GM18868 (cell line): Measurements from ENCODE around the gene GPR34.
"Not testable (repeated sequence)": the region's sequence is repeated elsewhere in the genome, so short reads cannot be mapped to it uniquely, and the experiment has no call there.

Source experiments
- ATAC-seq: cut with Tn5 transposase; IDR thresholded peaks from one replicate; pipeline ENCODE4 v1.9.1; 2021; ENCODE audit warnings: mild to moderate bottlenecking, moderate library complexity; ENCODE audit not compliant: unreplicated experiment

GPR34 gene

GRCh38 chrX:41688835-41689234 is at the start of gene GPR34:
Gene GPR34 (plus strand): TSS chrX:41688973. CDS start chrX:41695634, 6,661 bp downstream.
- ATAC-seq, result no peak

DNA sequence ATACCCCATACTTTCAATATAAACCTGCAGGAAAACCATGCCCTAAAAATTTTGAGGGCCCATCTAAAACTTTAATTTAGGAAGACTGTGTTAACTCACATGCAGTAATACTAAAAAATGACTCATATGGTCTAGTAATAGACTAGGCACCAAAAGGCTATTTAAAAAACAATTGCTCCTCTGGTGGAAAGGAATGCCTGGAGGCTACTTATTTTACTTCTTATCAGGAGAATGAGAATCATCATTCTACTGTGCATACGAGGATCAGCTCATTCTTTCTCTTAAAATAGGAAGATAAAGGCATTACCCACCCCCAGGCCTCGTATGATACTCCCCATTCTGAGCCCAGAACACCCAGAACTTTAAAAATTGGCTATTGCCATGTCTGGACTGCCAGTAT is 42.6 kb upstream of the GPR34 start:
- not testable (repeated sequence) for ATAC-seq

DNA sequence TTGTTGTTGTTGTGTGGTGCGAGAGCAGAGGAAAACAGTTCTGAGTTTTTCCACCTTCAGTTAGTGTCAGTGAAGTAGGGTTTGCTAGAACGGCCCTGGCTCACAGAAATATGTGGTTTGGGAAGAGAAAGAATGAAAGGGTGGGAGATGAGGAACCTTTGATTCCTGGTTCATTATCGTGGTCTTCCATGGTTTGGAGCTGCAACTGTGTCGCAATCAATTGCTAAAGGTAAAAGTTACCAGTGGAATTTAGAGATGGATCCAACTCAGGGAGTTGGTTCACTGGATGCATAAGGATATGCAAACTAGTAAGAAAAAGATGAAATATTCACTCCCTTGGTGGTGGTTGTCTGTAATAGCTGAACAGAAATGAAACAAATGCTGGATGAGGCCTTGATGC is 35.6 kb upstream of the GPR34 start:
- no peak for ATAC-seq

GRCh38 chrX:41655101-41655500 is 33.7 kb upstream of the GPR34 start:
- no peak for ATAC-seq

GRCh38 chrX:41655631-41656030 is 33.1 kb upstream of the GPR34 start:
- ATAC-seq, result no peak

- no peak for ATAC-seq
These were observed 27.2 kb upstream of the GPR34 start for GRCh38 chrX:41661366-41662095.

DNA sequence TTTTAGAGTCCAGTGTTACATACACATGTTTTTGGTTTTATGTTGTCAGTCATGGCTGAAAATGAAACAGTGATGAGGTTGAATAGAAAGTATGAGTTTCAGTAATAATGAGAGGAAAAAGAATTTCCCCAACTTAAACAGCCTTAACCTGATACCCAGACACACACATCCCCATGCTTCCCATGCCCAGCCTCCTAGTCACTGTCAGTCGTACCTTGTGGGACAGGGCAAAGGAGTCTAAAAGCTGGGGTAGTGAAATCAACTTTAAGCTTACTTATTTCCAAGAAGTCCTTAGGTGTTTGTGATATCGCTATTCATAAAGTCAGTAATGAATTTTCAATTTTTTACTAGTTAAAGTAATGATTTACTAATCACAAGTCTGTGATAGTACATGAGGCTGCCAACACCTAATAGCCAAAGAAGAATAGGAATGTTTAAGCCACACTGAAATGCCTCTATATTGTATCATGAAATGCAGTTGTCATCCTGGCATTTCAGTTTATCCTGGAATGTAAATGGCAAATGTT is 24.3 kb upstream of the GPR34 start:
- peak; percentile 94 for ATAC-seq

- ATAC-seq, result peak; percentile 45
These were observed 23.9 kb upstream of the GPR34 start for GRCh38 chrX:41664908-41665307.

GRCh38 chrX:41665686-41666085 is 23.1 kb upstream of the GPR34 start:
- ATAC-seq, result no peak

- no peak for ATAC-seq
These were observed 22.5 kb upstream of the GPR34 start for GRCh38 chrX:41666251-41666650.

DNA sequence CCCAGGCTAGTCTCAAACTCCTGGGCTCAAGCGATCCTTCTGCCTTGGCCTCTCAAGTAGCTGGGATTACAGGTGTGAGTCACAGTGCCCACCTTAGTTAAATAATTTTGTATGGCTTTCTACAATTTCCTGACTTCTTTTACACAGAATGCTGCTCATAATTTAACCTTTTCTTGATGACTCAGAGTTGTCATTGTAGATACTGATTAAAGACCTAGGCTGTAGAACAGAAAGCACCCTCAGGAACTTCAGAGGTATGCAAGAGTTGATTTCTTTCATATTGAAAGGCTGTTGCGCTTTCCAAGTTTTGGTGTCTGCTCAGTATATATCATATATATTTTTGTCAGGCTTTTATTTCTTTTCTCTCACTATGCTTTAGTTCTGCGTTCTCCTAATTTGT is 21.1 kb upstream of the GPR34 start:
- ATAC-seq, result no peak

- ATAC-seq, result no peak
These were observed 18.7 kb upstream of the GPR34 start for GRCh38 chrX:41670112-41670511.

- ATAC-seq, result no peak
These were observed 17.7 kb upstream of the GPR34 start for GRCh38 chrX:41671082-41671481.

DNA sequence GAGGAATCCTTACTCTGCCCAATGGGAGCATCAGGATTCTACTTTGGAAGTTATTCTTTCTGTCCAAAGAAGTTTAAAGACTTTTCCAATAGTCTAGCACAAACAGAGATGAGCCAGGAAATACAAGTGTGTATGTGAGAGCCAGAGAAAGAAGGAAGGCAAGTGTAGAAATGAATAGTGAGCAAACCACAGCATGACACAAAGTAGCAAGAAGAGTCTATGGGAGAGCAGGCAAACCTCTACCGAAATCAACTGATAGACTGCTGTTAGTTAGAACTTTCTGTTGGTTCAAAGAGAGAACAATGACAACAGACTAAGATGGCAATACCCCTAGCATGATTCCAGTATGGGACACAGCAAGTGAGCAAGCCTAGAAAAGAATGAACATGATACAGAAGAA is 16.1 kb upstream of the GPR34 start:
- ATAC-seq, result no peak

DNA sequence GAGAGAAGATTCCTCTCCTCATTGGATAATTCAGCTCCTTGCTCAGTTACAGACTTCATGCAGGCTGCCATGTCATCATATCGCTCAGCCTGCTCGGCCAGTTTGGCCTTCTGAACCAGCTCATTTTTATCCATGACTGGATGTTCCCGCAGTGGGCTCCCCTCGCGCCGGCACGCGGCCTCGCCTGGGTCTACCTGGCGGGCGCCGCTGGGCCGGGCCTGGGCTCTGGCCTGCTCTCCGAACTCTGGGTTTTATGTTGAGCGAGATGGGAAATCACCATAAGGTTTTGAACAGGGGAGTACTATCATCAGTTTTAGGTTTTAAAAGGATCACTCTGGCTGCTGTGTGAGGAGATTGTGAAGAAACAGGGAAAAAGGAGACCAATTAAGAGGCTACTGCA is 12.4 kb upstream of the GPR34 start:
- ATAC-seq, result not testable (repeated sequence)

DNA sequence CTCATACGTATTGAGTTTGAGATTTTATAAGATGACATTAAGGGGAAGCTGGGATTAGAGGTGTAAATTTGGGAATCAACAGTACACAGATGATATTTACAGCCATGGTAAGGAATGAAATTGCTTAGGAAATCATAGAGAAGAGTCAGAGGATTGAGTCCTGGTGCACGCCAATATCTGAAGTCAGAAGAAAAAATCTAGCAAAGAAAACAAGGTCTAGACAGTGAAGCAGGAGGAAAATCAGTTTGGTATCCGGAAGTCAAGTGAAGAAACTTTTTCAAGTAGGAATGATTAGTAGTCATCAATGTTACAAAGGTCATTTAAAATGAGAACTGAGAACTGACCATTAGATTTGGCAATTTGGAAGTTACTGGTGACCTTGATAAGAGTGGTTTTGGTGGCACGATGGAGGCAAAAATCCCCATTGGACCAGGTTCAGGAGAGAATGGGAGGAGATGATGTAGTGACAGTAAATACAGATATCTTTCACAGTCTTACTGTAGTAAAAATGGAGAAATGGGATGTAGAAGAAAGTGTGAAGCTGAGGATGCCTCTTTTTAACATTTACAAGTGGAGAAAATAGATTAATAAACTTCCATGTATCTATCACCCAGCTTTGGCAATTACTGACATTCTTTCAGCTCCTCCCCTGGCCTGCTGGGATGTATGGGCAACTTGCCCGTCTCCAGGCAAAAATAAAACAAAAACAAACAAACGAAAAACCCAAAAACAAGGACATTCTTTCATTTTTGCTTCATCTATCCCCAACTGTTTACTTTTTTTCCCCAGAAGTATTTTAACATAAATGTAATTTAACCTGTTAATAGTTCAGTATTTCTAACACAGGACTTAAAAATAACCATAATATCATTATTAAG is 11.4 kb upstream of the GPR34 start:
- no peak for ATAC-seq

- no peak for ATAC-seq
These were observed 4.6 kb upstream of the GPR34 start for GRCh38 chrX:41684138-41684537.

DNA sequence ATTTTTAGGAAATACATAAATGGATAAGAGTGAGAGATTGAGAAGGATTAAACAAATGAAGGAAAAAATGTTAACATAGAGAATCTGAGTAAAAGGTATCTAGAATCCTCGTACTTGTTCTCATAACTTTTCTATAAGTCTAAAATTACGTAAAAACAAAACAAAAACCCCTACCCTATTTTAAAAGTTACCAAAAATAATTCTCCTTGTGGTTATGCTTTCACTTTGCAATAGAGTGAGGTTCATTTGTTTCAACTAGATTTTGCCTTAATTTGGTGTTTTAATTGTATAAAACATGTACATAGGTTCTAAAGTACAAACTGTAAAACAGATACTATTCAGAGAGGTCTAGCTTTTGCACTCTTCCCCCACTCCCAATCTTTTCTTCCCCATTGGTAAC is 3.8 kb upstream of the GPR34 start:
- ATAC-seq, result no peak

DNA sequence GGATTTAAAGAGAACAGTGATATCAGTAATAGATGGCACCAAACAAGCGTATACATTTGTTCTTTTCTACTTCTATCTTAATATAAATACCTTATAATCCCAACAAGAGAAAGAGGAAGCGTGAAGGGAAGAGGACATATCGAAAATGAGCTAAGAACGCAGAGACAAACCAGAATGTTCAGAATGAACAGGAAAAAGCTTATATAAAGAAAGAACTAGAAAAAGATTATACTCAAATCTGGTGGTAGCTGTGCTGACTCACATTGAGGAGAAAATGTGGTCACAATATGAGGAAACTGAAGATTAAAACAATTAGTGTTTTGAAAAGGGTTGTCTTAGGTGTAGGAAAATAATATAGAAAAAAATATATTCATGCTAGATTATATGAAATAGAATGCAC is 2.0 kb upstream of the GPR34 start:
- ATAC-seq, result peak; percentile 62

DNA sequence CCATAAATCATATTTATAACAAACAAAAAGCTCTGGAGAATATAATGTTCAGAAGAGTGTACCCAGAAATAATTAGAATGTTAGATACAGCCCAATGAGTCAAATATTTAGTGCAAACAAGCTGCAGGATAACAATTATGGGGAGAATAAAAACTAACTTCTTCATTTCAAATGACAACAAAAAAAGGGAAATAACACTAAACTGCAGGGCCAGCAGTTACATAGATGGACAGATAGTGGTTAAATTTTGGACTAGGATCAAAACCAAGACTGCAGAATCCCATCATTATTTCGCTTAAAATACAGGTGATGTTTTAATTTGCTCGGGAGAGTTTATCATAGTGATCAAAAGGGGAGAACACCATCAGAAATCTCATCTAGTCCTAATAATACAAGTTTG is 617 bp upstream of the GPR34 start:
- ATAC-seq, result no peak

- no peak for ATAC-seq
These were observed 938 bp downstream of the GPR34 start for GRCh38 chrX:41689711-41690110.

DNA sequence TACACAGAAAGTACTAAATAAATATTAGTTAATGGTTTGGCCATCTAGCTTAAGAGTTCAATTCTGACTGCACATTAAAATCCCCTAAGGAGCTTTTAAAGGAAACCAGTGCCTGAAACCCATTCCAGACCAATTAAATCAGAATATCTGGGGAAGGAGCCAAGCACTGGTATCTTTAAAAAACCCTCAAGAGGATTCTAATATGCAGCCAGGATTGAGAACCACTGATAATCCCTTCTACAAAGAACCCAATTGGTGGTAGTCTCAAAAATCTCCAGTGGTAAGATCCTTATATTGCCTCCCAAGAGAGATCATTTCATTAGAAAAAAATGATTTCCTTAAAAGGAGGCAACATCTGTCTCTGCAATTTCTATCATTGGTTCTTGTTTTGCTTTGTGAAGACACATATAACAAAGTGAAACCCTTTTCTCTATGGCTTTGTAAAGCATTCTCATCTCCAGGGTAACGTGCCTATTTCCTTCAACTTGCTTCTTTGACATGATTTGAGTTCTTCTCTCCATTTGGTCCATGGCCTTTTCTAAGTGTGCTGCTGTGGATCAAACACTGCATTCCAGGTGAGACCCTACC is 3.5 kb downstream of the GPR34 start:
- ATAC-seq, result no peak
